ENCODE measurements around the gene ATP1A3. TPM values are rescaled to one million over a fixed set of nuclear protein-coding genes. Genes with fewer than 3 reads are reported as not detected.

ATP1A3 gene
- total and polyA plus RNA-seq, 2 of the 13 experiments (the other 11 are each of a cell fraction or from before 2014, with no cell fraction given) = 0.01 to 0.04 TPM

GRCh38 chr19:41928754-41929535 is 65.1 kb downstream of the ATP1A3 start (continued):
- TF ChIP-seq CREB1 (IDR thresholded peaks at IDR 0.05) (no peak), CREB1 (CRISPR knock-in tag; IDR thresholded peaks at IDR 0.05) (no peak), ZFP36L1 (CRISPR knock-in tag; IDR thresholded peaks at IDR 0.05) (no peak), ZNF225 (CRISPR knock-in tag; IDR thresholded peaks at IDR 0.05) (peak; percentile 46; the same call in 1 of the 2 replicates), ZNF260 (CRISPR knock-in tag; IDR thresholded peaks at IDR 0.05; ENCODE audit: borderline replicate concordance, low read depth) (no peak), ZNF33A (CRISPR knock-in tag; IDR thresholded peaks at IDR 0.05; ENCODE audit: borderline replicate concordance) (no peak), ZBTB33 (CRISPR knock-in tag; IDR thresholded peaks at IDR 0.05) (0 out of 2 replicates have a peak, but pooled peaks have one; percentile 31), ZNF143 (CRISPR knock-in tag; IDR thresholded peaks at IDR 0.05) (no peak), ZNF646 (CRISPR knock-in tag; IDR thresholded peaks at IDR 0.05) (peak; percentile 94)
- TF ChIP-seq, protein P1, sequence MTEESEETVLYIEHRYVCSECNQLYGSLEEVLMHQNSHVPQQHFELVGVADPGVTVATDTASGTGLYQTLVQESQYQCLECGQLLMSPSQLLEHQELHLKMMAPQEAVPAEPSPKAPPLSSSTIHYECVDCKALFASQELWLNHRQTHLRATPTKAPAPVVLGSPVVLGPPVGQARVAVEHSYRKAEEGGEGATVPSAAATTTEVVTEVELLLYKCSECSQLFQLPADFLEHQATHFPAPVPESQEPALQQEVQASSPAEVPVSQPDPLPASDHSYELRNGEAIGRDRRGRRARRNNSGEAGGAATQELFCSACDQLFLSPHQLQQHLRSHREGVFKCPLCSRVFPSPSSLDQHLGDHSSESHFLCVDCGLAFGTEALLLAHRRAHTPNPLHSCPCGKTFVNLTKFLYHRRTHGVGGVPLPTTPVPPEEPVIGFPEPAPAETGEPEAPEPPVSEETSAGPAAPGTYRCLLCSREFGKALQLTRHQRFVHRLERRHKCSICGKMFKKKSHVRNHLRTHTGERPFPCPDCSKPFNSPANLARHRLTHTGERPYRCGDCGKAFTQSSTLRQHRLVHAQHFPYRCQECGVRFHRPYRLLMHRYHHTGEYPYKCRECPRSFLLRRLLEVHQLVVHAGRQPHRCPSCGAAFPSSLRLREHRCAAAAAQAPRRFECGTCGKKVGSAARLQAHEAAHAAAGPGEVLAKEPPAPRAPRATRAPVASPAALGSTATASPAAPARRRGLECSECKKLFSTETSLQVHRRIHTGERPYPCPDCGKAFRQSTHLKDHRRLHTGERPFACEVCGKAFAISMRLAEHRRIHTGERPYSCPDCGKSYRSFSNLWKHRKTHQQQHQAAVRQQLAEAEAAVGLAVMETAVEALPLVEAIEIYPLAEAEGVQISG (CRISPR knock-in tag; IDR thresholded peaks at IDR 0.05) = peak; percentile 15; the same call in 1 of the 2 replicates
- TF ChIP-seq, protein P2, sequence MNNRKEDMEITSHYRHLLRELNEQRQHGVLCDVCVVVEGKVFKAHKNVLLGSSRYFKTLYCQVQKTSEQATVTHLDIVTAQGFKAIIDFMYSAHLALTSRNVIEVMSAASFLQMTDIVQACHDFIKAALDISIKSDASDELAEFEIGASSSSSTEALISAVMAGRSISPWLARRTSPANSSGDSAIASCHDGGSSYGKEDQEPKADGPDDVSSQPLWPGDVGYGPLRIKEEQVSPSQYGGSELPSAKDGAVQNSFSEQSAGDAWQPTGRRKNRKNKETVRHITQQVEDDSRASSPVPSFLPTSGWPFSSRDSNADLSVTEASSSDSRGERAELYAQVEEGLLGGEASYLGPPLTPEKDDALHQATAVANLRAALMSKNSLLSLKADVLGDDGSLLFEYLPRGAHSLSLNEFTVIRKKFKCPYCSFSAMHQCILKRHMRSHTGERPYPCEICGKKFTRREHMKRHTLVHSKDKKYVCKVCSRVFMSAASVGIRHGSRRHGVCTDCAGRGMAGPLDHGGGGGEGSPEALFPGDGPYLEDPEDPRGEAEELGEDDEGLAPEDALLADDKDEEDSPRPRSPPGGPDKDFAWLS (CRISPR knock-in tag; IDR thresholded peaks at IDR 0.05; ENCODE audit: borderline replicate concordance) = no peak

Data from HepG2 (cell line).